Measurements from ENCODE around the gene INPP5F.

The INPP5F gene

DNA sequence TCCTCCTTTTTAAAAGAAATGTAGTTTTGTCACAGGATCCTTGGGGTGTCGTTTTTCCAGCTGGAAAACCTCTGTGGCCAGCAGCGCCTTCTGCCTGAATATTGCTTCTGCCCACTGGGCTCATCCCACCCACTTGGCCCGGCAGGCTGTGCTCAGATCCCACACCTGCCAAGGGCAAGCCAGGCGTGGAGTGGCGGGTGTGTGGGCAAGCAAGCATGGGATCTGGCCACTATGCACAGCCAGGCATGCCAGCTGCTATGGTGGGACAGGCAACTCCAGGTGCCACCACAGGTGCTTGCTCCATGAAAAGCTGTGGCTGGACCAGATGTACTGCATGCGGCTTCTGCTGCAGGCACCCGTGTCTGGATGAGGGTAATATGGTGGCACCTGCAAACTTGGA is 31.2 kb upstream of the INPP5F start:
- TF ChIP-seq GATA3 (IDR thresholded peaks at IDR 0.05; ENCODE audit: low read depth, low read length) (no peak), GATA2 (IDR thresholded peaks at IDR 0.05; ENCODE audit: low read depth, low read length) (no peak)

DNA sequence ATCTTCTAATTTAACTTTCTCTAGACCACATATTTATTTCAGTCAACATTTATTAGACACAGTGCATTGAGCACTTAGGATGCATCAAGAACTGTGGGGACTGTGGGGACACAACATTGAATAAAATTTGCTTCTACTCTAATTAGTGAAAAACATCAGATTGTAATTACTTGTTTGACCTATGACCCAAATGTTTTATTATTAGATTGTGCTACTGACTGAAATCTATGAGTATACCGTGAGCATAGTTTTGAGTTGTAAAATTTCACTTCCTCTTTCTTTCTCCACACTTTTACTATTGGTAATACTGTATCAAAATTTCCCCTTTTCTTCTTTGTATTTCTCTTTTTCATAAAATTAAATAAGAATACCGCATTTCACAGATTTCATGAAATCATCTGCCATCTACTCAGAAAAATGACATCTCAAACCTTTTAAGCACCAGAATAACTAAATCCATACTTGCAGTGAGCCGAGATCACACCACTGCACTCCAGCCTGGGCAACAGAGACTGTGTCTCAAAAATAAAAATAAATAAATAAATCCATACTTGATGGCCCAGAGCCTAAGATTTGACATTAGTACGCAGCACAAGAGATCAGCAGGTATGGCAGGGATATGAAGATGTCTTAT is 25.4 kb upstream of the INPP5F start:
- no peak for TF ChIP-seq GATA3 (IDR thresholded peaks at IDR 0.05; ENCODE audit: low read depth, low read length)
- no peak for TF ChIP-seq GATA2 (IDR thresholded peaks at IDR 0.05; ENCODE audit: low read depth, low read length)

DNA sequence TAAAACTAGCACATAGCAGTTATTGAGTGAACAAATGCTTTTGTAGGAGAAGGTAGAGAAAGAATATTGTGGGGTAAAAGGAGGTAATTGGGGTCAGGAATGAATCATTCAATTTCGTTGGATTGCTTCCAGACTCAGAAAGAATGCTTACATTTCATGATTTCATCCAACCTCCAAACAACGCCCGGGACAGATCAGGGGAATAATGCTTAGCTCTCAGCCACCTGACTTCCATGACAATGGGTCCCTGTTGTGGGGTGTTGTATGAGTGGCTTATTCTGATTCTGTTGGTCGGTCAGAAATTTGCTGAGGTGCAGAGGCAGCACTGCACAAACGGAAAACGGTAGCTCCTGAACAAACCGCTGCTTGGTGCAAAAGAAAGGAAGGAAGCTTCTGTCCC is 24.0 kb upstream of the INPP5F start:
- no peak for TF ChIP-seq GATA3 (IDR thresholded peaks at IDR 0.05; ENCODE audit: low read depth, low read length)
- no peak for TF ChIP-seq GATA2 (IDR thresholded peaks at IDR 0.05; ENCODE audit: low read depth, low read length)

DNA sequence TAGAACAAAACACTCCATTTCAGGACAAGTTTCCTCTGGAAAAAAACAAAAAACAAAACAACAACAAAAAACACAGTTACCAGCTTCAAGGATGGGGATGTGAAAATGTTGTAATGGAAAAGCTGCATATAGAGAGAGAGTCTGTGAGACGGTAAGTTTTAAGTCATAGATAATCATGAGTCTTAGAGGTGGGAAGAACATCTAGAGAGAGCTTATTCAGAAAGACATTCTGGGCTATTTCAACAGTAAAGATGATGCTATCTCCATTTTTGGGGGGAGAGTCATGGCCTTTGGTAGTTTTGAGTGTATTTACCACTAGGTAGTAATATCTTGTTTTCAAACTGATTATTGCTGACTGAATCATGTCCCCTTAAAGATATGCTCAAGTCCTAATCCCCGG is 23.3 kb upstream of the INPP5F start:
- no peak for TF ChIP-seq GATA2 (IDR thresholded peaks at IDR 0.05; ENCODE audit: low read depth, low read length)
- TF ChIP-seq GATA3 (IDR thresholded peaks at IDR 0.05; ENCODE audit: low read depth, low read length), result no peak

DNA sequence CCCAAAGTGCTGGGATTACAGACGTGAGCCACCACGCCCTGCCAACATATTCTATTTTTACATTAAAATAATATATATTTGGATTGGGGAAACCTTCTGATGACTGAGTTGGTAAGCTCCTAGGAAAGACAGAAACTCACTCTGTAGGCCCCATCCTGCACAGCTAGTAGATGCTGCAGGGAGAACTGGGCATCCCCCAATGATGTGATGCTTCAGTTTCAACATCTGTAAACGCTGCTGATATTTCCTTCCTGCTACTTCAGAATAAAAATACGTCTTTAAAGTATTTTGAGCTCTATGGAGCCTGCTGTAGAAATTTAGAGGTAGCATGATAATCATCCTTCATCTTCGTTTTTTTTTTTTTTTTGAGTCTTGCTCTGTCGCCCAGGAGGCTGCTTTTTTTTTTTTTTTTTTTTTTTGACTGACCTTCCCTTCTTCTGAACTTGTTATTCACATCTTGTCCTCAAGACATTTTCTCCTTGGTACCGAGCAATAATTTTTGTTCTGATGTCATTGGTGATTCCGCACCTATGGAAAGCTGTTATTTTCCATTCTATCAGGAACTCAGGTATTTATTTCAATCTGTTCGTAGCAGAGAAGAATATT is 21.8 kb upstream of the INPP5F start:
- TF ChIP-seq GATA3 (IDR thresholded peaks at IDR 0.05; ENCODE audit: low read depth, low read length) (no peak), GATA2 (IDR thresholded peaks at IDR 0.05; ENCODE audit: low read depth, low read length) (no peak)

DNA sequence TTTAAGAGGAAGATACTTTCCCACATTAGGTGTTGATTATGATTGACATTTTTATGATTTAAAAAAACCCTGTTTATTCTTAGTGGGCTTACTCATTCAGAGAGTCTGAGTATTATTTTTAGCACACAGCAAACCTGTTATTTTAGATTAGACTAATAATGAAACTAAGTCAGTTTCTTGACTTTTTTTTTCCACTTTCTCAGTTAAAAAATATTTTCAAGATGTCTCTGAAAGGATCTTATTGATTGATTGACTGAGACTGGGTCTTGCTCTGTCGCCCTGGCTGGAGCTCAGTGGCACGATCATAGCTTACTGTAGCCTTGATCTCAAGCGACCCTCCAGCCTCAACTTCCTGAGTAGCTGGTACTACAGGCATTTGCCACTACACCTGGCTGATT is 20.4 kb upstream of the INPP5F start:
- TF ChIP-seq GATA2 (IDR thresholded peaks at IDR 0.05; ENCODE audit: low read depth, low read length), result no peak

DNA sequence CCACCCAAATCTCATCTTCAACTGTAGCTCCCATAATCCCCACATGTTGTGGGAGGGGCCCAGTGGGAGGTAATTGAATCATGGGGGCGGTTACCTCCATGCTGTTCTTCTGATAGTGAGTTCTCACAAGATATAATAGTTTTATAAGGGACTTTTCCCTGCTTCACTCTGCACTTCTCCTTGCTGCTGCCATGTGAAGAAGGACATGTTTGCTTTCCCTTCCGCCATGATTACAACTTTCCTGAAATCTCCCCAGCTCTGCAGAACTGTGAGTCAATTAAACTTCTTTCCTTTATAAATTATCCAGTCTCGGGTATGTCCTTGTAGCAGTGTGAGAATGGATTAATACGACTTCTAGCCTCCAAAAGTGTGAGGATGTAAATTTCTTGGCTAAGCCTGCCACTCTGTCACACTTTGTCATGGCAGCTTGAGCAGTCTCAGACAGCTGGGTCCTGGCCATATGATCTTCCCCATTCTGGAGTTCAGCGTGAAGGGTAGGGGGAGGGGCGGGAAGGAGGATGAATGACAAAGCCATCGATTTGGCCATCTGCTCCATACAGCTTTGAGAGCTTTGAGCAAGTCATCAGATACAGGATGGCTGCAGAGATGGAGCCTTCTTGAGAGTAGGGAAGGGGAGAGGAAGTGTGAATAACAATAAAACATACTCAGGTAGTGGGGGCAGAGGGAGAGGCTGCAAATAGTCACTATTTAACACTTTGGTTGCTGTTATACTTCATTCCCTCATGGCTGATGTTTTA is 19.1 kb upstream of the INPP5F start:
- TF ChIP-seq GATA3 (IDR thresholded peaks at IDR 0.05; ENCODE audit: low read depth, low read length) (no peak), GATA2 (IDR thresholded peaks at IDR 0.05; ENCODE audit: low read depth, low read length) (no peak)

DNA sequence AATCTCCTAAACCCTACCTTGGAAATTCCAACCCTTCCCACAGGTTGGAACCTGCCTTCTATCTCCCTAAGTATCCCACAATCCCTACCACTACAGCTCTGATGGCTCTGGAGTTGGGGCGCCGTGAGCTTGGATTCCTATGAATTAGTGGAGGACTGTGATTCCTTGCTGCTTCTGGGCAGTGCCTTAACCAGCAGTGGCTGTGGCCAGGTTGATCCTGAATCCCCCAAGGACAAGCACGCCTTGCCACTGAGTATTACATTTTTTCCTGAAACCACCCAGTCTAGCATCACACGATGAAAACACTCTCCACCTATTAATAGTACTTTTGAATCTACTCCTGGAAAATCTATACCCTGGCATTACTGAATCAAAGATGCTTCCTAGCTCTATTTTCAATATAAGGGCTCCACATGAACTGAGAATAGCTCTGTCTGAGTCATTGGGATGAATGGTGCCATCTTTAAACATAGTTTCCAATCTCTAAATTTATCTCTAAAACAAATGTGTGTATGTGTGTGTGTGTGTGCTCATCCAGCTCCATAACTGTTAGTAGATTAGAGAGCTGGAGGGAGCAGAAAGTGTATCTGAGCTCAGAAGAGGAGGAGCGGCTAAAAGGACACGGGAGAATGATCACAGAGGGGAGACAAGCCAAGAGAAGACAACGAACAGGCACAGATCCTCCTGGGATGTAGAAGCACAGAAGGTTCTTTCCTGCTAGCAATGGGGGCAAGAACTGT is 11.9 kb upstream of the INPP5F start:
- no peak for TF ChIP-seq GATA3 (IDR thresholded peaks at IDR 0.05; ENCODE audit: low read depth, low read length)
- TF ChIP-seq GATA2 (IDR thresholded peaks at IDR 0.05; ENCODE audit: low read depth, low read length), result no peak

DNA sequence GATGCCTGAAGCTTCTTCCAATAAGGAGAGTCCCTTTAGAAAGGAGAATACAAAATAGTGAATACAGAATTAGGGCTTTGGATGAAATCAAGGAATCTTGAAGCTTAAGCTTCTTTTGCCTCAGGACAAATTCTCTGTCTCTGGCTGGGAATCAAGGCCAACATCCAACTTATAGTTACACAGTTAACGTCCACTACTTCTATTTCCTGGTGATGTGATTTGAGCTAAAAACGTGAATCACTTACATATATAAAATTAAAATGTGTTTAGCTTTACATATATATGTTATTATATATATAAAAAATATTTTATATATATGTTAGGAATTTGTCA is 11.4 kb upstream of the INPP5F start:
- no peak for TF ChIP-seq GATA3 (IDR thresholded peaks at IDR 0.05; ENCODE audit: low read depth, low read length)
- no peak for TF ChIP-seq GATA2 (IDR thresholded peaks at IDR 0.05; ENCODE audit: low read depth, low read length)

DNA sequence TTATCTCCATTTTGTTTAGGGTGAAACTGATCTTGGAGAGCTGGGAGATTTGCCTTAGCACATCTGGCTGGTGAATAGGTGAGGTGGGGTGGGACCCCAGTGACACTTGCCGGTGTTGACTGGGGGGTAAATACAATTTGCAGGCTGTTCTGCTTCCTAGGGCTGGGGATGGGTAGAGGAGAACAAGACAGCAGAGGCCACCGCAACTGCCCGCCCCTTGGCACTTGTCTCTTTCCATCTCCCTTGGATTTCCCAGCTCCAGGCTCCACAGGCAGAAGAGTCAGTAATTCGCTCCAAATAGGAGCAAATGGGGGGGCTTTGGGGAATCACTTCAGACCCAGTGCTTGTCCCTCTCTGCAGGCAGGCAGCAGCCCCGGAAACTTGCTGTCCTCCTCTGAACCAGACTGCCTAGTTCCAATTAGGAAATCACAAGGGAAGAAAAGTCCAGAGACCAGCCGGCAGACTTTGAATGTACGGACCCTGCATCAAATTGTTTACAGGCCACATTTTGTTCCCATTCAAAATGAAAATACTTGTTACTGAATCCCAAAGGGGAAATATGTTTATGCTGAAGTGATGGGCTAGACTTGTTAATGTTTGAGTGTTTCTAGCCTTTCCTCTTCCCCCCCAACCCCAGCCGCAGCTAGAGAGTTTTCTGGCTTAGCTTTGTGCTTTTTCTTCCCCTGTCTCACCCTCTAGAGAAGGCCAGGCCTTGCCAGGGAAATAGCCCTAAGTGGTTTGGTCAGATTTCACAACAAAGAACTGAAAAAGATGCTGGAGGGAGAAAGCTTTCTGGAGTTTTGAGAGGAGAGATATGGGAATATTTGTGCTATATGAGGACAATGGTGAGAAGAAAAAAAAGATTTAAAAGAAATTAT is 10.0 kb upstream of the INPP5F start:
- TF ChIP-seq GATA2 (IDR thresholded peaks at IDR 0.05; ENCODE audit: low read depth, low read length), result no peak
- no peak for TF ChIP-seq GATA3 (IDR thresholded peaks at IDR 0.05; ENCODE audit: low read depth, low read length)

DNA sequence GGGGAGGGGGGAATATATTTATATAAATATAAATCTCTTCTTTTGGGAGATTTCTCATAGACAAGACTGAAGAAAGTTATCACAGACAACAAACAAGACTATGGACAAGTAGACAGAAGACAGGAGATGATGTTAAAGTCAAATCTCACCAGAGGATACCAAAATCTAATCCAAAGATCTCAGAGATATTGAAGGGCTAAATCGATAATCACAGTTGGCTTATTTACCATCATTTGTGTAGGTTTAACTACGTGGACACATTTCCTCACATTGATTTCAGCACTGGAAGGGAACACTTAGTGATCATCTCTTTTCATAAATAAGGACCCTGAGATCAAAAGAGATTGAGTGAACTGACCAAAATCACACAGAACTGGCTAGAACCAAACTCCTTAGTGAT is 2.7 kb upstream of the INPP5F start:
- TF ChIP-seq GATA3 (IDR thresholded peaks at IDR 0.05; ENCODE audit: low read depth, low read length), result no peak
- no peak for TF ChIP-seq GATA2 (IDR thresholded peaks at IDR 0.05; ENCODE audit: low read depth, low read length)

DNA sequence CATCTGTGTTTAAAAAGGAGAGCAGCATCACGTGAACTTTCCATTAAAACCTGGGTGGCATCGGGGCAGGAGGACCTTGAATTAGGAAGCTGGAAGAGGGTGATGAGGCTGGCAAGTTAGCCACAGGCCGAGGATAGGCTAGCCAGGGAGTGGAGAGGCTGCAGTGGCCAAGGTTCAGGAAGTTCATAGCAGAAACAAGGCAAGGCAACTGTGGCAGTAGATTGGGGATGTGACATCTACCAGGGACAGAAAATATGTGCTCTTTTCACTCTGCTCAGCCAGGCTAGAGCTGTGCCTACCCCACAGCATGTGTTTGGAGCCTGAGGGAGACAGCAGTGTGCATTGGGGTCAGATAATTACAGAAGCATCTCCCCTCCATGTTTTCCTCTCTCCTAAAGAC is 2.2 kb upstream of the INPP5F start:
- TF ChIP-seq GATA3 (IDR thresholded peaks at IDR 0.05; ENCODE audit: low read depth, low read length) (no peak), GATA2 (IDR thresholded peaks at IDR 0.05; ENCODE audit: low read depth, low read length) (no peak)

DNA sequence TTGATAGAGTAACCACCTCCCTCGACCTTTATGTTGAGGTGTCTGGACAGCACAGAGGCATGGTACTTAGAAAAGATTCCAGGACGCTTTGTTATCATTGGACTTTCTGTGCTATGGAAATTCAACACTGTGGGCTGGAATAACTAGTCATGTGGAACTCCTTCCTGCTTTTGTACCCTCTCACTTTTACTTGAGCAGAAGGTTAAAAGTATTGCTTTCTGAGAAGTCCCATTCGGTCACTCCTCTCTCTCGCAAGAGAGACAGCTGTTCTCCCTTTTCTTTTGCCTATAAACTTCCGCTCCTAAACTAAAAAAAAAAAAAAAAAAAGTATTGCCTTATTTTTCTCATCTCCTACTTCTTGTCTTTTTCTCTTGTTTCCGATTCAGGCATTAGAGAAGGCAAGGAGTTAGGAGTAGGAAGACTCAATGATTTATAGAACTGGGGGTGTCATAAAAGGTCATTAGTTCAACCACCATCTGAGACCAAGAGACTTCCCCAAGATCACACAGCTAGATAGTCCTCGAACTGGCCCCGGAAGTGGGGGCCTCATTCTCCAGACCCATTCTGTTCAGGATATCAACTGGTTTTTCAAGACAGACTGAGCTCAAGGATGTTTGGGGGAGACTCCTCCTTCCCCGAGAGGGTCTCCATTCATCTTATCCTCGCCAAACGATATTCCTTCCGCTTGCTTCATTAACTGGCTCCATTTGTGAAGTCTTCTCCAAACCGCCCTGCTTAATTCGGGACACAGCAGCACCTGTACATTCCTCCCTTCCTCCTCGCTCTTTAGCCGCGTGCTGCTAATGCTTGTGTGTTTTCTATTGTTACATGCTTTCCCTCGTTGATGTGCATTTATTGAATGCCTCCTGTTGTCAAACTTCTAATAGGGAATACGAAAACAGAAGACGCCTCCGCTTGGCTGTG is 995 bp upstream of the INPP5F start:
- TF ChIP-seq GATA3 (IDR thresholded peaks at IDR 0.05; ENCODE audit: low read depth, low read length) (no peak), GATA2 (IDR thresholded peaks at IDR 0.05; ENCODE audit: low read depth, low read length) (no peak)
